ENCODE data around the gene CARMIL1.

DNA sequence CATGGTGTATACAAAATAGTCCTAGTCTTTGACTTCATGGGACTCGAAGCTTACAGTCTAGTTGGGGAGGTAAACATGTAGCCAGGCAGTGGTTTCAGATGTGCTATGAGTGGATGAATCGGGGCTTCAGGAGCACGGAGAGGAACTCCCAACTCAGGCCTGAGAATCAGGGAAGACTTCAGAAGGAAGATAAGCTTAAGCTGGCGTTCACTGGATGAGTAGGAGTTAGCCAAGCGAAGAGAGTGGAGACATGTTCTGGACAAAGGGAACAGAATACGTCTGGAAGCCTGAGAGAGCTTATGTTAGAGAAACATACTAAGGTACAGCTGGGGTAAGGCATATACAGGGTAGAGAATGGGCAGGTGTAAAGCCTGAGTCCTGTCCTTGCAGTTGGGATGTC, 8.8 kb downstream of the CARMIL1 start:
- TF ChIP-seq POLR2A (IDR thresholded peaks at IDR 0.05), result no peak
- TF ChIP-seq CTCF (IDR thresholded peaks at IDR 0.05), result no peak
- no peak for TF ChIP-seq POLR2AphosphoS5 (IDR thresholded peaks at IDR 0.05; ENCODE audit: insufficient read depth in 1 of 2, low read depth in 1 of 2)
